Measurements from ENCODE around the gene PTPRD. TPM values are rescaled to one million over a fixed set of nuclear protein-coding genes. Genes with fewer than 3 reads are reported as not detected.

The PTPRD gene
- total and polyA plus RNA-seq, 2 of the 4 experiments (the other 2 are of a cell fraction) = 0.07 to 0.18 TPM

GRCh38 chr9:9100070-9100469 is 1512.7 kb downstream of the PTPRD start:
- ChIA-PET POLR2A (ENCODE audit: unreplicated experiment) (no interaction called here), CTCF (no interaction called here)
- H3K27ac ChIP-seq (ENCODE audit: insufficient read depth, low read length) = no peak overlapping the region
- H3K79me1 ChIP-seq (ENCODE audit: low read depth in 1 of 2, low read length in 2 of 2) = no peaks in the 10 kb centered on the region
- ATAC-seq (ENCODE audit: low read depth) = no peak
- no peak overlapping the region for H2BK15ac ChIP-seq (ENCODE audit: low read depth, low read length)
- no peaks in the 10 kb centered on the region for H3K9me1 ChIP-seq (ENCODE audit: insufficient read depth, low read length)
- no peak overlapping the region for H3K9ac ChIP-seq (ENCODE audit: low read depth, low read length)
- no peak overlapping the region for H4K8ac ChIP-seq (ENCODE audit: low read depth in 2 of 2, low read length in 2 of 2)
- in situ Hi-C loops (cut with MboI; ENCODE audit: low sequenced_read_pairs) = no loop called here
- BruUV-seq (replicated peaks) = no TSS peak
- H3K4me1 ChIP-seq (ENCODE audit: control insufficient read depth, insufficient read depth, low read length) = no peaks in the 10 kb centered on the region
- H2BK5ac ChIP-seq (ENCODE audit: low read depth, low read length, poor library complexity, severe bottlenecking) = no peak overlapping the region
- no peak overlapping the region for H3K18ac ChIP-seq (ENCODE audit: low read depth, low read length)
- intact Hi-C loops (cut with micrococcal nuclease) = loop anchor here (5.0 kb wide), 1 partner anchor 43 kb away; no protein-coding TSS in a partner anchor
- no peaks in the 10 kb centered on the region for H4K20me1 ChIP-seq (ENCODE audit: insufficient read depth, low read length)
- no peak overlapping the region for H3K23ac ChIP-seq (ENCODE audit: low read depth, low read length)
- no peak overlapping the region for H3K56ac ChIP-seq (ENCODE audit: extremely low read depth, insufficient read depth, low read length)
- no peak for DNase-seq
- peaks cover 5% of the 10 kb centered on the region; the same call in 1 of the 2 replicates for H3K9me3 ChIP-seq (ENCODE audit: control insufficient read depth, insufficient read depth, low read length)
- dilution Hi-C loops (cut with HindIII; ENCODE audit: low sequenced_read_pairs, unreplicated experiment) = no loop called here
- H3K27me3 ChIP-seq (ENCODE audit: control insufficient read depth, insufficient read depth, low read length) = no peaks in the 10 kb centered on the region
- H4K91ac ChIP-seq (ENCODE audit: insufficient read depth, low read depth, low read length) = no peak overlapping the region
- no peak overlapping the region for H3K4me2 ChIP-seq (ENCODE audit: low read depth, low read length)
- no peak for TF ChIP-seq FOS (IDR thresholded peaks at IDR 0.05; ENCODE audit: low read depth, low read length)
- no peak for TF ChIP-seq USF2 (IDR thresholded peaks at IDR 0.05; ENCODE audit: low read depth, low read length)
- no peak for TF ChIP-seq SMC3 (IDR thresholded peaks at IDR 0.05; ENCODE audit: low read depth, low read length)
- no peak for TF ChIP-seq CEBPB (IDR thresholded peaks at IDR 0.05; ENCODE audit: low read depth, low read length)
- no peaks in the 10 kb centered on the region for H3K36me3 ChIP-seq (ENCODE audit: control insufficient read depth, insufficient read depth, low read length)
- no peak overlapping the region for H3K14ac ChIP-seq (replicated peaks; ENCODE audit: low read depth, low read length)
- H2AFZ ChIP-seq (replicated peaks; ENCODE audit: low read length, poor library complexity) = no peak overlapping the region
- H2AK9ac ChIP-seq (replicated peaks; ENCODE audit: low read depth, low read length, poor library complexity) = no peak overlapping the region
- H2BK120ac ChIP-seq (ENCODE audit: low read depth, low read length) = no peak overlapping the region
- no peak overlapping the region for H2AK5ac ChIP-seq (ENCODE audit: low read depth, low read length)
- no peak overlapping the region for H3K4me3 ChIP-seq (ENCODE audit: insufficient read depth, low read depth, low read length)
- no peak overlapping the region for H3K4ac ChIP-seq (ENCODE audit: low read depth, low read length)
- no peak overlapping the region for H4K5ac ChIP-seq (ENCODE audit: low read depth, low read length)
- no peak overlapping the region for H2BK20ac ChIP-seq (ENCODE audit: low read depth, low read length)
